HG03439 (cell line): ENCODE results near the gene RSL1D1.
"Not testable (repeated sequence)": the region's sequence is repeated elsewhere in the genome, so short reads cannot be mapped to it uniquely, and the experiment has no call there.

Source experiments
- ATAC-seq: cut with Tn5 transposase; IDR thresholded peaks from one replicate; pipeline ENCODE4 v1.9.1; 2021; ENCODE audit warnings: mild to moderate bottlenecking, moderate library complexity; ENCODE audit not compliant: unreplicated experiment

Gene RSL1D1

DNA sequence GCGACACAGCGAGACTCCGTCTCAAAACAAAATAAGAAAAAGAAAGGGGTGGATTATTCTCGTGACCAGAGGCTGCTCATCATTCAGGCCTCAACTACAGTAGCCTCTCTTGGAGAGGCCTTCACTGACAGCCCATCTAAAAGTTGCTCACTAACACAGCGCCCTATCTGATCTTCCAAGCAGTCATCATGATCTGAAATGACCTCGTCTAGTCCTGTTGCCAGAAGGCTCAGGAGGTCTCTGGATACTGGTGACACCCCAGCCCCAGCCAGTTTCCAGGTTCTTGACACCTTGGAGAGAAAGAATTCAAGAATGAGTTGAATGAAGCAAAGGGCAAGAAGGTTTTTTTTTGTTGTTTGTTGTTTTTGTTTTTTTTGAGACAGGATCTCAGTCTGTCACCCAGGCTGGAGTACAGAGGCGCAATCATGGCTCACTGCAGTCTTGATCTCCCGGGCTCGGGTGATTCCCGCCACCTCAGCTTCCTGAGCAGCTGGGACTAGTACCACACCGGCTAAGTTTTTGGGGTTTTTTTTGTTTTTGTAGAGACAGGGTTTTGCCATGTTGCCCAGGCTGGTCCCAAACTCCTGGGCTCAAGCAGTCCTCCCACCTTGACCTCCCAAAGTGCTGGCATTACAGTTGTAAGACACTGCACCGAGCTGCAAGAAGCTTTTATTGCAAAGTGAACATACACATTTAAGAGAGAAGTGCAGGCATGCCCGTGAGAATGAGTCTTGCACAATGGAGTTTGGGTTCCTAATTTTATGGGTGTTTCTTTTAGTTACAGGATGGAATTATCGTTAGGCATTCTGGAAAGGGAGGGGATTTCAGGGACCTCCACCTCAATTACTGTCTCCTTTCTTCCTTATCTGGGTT is 51.6 kb downstream of the RSL1D1 start:
- no peak for ATAC-seq

DNA sequence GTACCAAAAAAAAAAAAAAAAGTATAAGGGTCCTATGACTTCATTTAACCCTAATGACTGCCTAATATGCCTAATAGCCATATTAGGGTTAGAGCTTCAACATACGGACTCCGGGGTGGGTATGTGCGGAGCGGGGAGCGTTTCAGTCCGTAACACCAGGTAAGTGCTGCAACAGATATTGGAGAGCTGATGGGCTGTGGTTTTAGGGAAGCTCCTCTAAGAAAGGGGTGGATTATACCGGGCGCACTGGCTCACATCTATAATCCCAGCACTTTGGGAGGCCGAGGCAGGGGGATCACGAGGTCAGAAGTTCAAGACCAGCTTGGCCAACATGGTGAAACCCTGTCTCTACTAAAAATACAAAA is 52.3 kb downstream of the RSL1D1 start:
- ATAC-seq = no peak

DNA sequence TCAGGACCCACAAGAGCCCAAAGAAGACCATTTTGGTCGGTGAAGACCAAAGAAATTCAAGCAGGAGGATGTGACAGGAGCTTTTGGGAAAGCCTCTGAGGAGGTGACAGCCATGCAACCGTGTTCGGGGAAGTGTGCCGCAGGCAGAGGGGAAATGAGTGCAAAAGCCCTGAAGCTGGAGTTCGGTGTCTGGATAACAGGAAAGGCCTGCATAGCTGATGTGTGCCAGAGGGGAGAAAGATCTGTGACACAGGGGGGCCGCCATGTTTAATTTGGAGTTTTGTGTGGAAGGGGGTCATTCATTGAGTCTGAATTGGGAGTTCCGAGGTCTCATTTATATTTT is 53.4 kb downstream of the RSL1D1 start:
- ATAC-seq = peak; percentile 1

DNA sequence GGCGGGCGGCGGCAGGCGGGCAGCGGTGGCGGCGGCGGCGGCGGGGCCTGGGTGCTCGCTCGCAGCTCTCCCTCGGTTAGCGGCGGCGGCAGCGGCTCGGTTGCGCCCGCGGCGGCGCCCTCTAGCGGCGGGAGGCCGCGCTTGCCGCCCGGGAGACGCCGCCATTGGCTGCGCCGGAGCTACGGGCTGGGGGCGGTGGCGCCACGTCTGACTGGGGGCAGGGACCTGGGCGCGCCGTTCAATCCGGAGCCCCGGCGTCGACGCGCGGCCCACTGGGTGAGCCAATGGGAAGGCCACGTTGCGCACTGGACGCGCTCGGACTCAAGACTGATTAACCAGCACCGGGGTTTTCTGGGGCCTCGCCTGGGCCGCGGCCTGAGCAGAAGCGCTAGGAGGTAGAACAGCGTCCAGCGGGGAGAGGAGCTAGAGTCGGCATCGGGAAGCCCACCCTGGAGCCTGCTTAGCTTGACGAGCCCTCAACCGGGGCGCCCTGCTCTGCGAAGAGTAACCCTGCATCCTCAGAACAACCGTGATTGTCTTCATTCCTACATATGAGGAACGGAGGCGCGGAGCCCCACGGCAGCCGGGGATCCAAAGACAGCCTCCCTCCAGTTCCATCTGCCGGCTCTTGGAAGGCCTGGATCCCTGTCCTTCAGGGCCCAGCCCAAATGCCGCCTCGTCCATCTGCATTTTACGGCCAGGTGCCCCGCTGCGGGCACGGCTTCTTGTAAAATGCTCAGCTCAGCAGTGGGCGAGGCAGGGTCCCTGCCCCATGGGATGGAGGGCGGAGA is 54.0 kb downstream of the RSL1D1 start, which contains the start of gene ZC3H7A:
Gene ZC3H7A, minus strand, starts transcription at position 93 of the 791 bp plus-strand sequence. CDS start 14,904 bp downstream, outside the sequence.
- ATAC-seq = peak; percentile 84

DNA sequence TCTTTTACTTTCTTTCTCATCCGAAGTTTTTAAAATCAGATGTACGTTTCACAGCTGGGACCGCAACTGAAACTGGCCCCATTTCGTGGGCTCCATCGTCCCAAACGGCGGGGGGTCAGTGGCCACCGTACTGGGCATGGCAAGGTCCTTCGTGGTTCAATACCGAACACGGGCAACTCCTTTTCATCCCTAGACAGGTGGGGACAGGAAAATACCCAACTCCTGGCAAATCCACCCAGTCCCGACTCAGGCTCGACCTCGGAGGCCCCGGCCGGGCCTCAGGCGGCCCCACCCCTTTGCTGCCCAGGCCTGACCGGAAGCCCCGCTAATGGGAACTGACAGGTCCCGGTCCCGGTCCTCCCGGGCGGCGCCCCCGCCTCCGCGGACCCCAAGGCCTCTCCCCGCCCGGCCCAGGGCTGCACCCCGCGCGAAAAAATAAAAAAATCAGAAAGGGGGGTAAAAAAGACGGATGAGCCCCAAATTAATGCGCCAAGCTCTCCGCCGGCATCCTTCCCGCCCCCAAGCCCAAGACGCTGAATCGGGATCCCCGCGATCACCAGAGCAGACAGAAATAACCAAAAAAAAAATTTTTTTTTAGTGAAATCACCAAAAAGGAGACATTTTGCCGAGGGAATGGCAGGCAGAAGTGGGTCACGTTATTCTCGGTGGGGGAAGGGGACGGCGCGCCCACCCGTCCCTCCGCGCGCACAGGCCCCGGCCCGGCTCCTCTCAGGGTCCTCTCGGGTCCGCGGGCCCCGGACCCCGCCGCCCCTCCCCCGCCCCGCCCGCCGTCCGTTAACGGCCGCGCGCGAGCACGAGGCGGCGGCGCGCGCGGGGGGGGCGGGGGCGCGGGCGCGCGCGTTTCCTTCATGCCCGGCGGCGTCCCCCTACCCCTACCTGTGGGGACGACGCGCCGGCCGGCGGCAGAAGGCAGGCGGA is 54.8 kb downstream of the RSL1D1 start:
- peak; percentile 13 for ATAC-seq

DNA sequence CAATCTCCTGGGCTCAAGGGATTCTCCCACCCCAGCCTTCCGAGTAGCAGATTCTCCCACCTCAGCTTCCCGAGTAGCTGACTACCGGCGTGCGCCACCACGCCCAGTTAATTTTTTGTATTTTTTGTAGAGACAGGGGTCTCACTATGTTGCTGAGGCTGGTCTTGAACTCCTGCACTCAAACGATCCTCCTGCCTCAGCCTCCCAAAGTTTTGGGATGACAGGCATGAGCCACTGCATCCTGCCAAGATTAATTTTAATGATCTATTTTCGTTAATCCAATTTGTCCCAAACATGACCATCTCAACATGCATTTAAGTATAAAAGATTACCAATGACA is 55.5 kb downstream of the RSL1D1 start:
- ATAC-seq = no peak

DNA sequence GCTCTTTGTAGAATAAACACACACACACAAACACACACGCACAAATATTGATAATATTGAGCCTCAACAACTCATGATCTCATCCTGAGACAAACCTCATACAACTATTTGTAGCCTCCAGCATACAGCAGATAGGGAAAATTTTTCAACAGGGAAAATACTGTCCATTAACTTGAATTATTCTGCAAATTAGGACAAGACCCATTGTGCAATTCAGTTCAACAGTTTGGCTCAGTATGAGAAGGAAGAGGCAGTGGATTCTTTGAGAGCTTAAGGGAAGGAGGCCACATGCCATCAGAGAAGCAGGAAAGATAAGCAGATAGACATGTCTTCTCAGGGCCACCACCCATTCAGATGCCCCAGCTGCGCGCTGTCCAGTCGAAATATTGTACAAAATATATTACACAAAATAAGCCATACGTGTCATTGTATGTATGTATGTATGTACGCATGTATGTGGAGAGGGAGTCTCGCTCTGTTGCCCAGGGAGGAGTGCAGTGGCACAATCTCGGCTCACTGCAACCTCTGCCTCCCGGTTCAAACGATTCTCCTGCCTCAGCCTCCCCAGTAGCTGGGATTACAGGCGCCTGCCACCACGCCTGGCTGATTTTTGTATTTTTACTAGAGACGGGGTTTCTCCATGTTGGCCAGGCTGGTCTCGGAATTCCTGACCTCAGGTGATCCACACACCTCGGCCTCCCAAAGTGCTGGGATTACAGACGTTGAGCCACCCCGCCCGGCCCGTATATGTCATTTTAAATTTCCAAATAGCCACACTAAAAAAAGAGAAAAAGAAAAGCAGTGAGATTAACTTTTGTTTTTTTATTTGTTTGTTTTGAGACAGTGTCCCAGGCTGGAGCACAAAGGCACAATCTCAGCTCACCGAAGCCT is 56.1 kb downstream of the RSL1D1 start:
- ATAC-seq = no peak

DNA sequence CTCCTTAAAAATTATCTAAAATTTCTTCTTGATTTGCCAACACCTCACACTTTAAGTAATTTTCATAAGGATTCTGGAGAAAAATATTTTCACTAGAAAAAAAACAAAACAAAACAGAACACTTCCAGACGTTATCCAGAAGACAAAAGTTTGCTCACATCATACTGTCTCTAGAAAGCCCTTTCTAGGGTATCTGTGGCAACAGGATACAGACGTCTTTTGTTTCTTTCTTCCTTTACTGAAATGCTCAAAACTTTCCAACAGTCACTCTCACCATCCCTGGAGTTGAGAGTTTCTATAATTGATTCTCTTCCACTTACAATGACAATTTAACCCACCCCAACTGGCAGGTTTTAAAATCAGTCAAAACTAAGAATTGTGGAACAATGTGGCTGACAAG is 56.9 kb downstream of the RSL1D1 start:
- ATAC-seq = no peak

DNA sequence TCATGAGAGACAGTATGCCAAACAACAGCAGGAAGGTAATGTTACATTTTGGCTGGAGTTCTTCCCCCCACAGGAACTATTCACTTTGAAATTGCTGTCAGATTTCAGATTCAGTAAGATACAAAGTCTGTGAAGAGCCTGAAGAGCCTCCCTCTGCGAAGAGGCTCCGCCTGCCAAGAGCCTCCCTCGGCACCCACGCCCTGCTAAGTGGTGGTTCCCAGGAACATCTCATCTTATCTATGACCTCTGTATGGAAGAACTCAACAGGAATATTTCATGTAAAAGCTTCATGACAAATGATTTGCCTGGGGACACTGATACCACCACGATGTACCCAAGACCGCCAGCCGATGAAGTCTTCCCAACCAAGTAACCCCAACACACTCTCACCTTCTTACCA is 57.5 kb downstream of the RSL1D1 start:
- ATAC-seq = no peak

DNA sequence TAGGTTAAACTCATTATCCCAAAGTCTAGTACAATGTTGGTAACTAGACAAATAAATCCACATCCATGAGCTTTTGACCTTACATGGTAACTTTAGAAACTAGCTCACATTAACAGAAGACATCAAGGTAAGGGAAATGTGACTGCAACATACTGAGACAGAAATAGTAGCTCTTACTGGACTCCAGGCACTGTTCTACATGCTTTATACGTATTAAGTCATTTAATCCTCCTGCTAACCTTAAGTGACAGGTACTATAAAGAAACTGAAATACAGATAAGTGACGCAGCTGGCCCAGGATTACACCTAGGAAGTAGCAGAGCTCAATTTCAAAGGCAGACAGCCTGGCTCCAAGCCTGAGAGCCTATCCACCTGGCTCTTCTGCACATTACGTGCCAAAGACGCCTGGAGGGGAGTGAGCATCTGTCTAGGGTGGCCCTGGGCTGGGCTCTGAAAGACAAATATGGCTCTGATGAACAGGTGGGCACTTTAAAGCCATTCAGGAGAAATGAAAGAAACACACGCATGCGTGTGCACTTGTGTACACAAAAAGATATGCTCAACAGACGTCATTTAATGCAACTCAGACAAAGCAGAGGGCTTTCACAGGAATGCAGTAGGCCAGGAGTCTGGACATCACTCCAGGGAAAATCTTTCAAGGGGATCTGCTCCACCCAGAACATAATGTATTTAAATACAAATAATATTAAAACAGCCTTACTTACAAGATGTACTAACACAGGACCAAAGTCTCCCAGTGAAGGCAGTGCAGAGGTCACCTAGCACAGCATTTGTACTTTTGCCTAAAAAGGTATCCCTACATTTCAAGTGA is 58.7 kb downstream of the RSL1D1 start:
- no peak for ATAC-seq

DNA sequence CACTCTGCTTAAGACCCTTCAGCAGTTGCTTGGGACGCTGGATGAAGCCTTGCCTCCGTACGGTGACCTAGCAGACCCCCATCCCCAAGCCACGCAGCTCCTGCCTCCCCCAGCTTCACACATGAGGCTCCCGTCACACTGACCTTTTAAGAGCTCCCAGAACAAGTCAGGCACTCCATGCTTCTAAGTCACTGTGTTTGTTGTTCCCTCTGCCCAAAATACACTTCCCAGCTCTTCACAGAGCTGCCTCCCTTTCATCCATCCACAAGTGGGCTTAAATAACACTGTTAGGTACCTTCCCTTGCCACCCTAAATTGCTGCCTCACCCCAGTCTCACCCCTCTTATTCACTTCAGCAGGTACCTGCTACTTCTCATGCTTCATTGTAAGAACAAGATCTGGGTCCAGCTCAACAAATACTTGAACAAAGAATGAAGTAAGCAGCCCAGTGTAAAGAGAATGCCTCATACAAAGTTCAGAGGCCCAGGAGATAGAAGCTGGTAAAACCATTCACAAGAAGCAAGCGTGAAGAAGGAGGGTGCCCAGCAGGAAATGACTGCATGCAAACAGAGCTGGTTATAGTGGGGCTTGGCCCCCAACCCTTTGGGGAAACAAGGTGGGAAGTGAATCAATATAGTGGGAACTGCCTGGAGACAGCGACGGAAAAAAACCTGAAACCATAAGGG is 60.1 kb downstream of the RSL1D1 start:
- no peak for ATAC-seq

DNA sequence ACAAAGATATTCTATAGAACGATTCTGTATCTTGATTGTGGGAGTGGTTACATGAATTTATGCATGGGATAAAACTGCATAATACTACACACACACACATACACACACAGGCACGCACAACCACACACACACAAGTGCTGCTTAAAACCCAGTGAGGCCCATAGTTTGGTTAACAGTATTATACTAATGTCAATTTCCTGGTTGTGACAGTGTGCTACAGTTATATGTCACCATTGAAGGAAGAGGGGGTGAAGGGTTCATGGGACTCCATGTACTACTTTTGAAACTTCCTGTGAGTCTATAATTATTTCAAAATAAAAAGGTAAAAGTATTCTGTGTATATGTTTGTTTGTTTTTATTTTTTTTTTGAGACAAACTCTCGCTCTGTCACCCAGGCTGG is 62.4 kb downstream of the RSL1D1 start:
- no peak for ATAC-seq

DNA sequence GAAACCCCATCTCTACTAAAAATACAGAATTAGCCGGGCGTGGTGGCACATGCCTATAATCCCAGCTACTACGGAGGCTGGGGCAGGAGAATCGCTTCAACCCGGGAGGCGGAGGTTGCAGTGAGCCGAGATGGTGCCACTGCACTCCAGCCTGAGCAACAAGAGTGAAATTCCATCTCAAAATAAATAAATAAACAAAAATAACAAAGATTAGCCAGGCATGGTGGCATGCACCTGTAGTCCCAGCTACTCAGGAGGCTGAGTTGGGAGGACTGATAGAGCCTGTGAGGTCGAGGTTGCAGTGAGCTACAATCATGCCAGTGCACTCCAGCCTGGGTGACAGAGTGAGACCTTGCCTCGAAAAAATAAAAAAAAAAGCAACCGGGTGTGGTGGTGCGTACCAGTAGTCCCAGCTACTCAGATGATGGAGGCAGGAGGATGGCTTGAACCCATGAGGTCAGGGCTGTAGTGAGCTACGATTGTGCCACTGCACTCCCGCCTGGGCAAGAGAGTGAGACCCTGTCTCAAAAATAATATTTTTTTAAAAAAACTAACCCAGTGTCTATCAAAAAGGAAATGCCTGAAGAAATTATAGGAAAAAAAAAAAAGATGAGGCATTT is 66.3 kb downstream of the RSL1D1 start:
- not testable (repeated sequence) for ATAC-seq

DNA sequence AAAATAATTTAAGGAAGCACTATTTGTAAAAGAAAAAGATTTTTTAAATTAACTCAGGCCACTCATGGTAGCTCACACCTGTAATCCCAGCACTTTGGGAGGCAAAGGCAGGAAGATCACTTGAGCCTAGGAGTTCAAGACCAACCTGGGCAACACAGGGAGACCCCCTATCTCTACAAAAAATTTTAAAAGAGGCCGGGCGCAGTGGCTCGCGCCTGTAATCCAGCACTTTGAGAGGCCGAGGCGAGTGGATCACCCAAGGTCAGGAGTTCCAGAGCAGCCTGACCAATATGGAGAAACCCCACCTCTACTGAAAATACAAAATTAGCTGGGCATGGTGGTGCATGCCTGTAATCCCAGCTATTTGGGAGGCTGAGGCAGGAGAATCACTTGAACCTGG is 67.0 kb downstream of the RSL1D1 start:
- ATAC-seq = not testable (repeated sequence)

DNA sequence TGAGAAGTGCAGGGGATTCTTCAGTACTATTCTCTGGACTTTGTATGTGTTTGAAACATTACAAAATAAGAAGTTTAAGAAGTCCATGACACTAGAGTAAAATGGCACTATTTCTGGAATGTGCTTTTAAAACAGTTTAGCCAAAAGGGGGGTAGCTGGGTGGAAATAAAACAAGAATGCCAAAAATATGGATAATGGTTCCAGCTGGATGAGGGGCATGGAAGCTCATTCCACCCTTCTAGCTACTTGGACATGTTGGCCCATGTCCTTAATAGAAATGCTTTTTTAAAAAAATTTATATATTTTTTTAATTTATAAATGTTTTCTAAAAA is 67.3 kb downstream of the RSL1D1 start:
- ATAC-seq = no peak
